NCI-H2171 (cell line): ENCODE results near the gene GRB14.
A peak's percentile ranks its signal among the peaks of the same experiment; 100 is the strongest.
"Not testable (repeated sequence)": the region's sequence is repeated elsewhere in the genome, so short reads cannot be mapped to it uniquely, and the experiment has no call there.

Source experiments
- DNase-seq: peaks from one replicate; lab custom pipeline; 2025; lab: John Stamatoyannopoulos, UW

Gene GRB14

GRCh38 chr2:164558450-164558849, 62.8 kb downstream of the GRB14 start:
- no peak for DNase-seq

- no peak for DNase-seq
These were observed 66.8 kb downstream of the GRB14 start for GRCh38 chr2:164554487-164554886.

- DNase-seq: no peak
These were observed 69.8 kb downstream of the GRB14 start for GRCh38 chr2:164551519-164551918.

- DNase-seq: not testable (repeated sequence)
These were observed 71.6 kb downstream of the GRB14 start for GRCh38 chr2:164549705-164550104.

GRCh38 chr2:164545484-164545883, 75.8 kb downstream of the GRB14 start:
- DNase-seq: no peak

- DNase-seq: peak; percentile 30
These were observed 78.7 kb downstream of the GRB14 start for GRCh38 chr2:164542581-164543021.

- peak; percentile 15 for DNase-seq
These were observed 82.9 kb downstream of the GRB14 start for GRCh38 chr2:164538240-164538866.

- no peak for DNase-seq
These were observed 85.8 kb downstream of the GRB14 start for GRCh38 chr2:164535280-164536025.

- no peak for DNase-seq
These were observed 90.8 kb downstream of the GRB14 start for GRCh38 chr2:164530464-164530863.

GRCh38 chr2:164523726-164524125, 97.6 kb downstream of the GRB14 start:
- DNase-seq: no peak

GRCh38 chr2:164523009-164523408, 98.3 kb downstream of the GRB14 start:
- DNase-seq: no peak

GRCh38 chr2:164522561-164522981, 98.7 kb downstream of the GRB14 start:
- DNase-seq: no peak

- DNase-seq: no peak
These were observed 105.5 kb downstream of the GRB14 start for GRCh38 chr2:164515734-164516133.

GRCh38 chr2:164515030-164515429, 106.3 kb downstream of the GRB14 start:
- no peak for DNase-seq

GRCh38 chr2:164514491-164514890, 106.8 kb downstream of the GRB14 start:
- no peak for DNase-seq

GRCh38 chr2:164512871-164513270, 108.4 kb downstream of the GRB14 start:
- no peak for DNase-seq

- no peak for DNase-seq
These were observed 109.5 kb downstream of the GRB14 start for GRCh38 chr2:164511738-164512137.

- no peak for DNase-seq
These were observed 110.4 kb downstream of the GRB14 start for GRCh38 chr2:164510895-164511294.

- DNase-seq: no peak
These were observed 112.0 kb downstream of the GRB14 start for GRCh38 chr2:164509137-164509877.

GRCh38 chr2:164504253-164504652, 117.0 kb downstream of the GRB14 start:
- DNase-seq: no peak

GRCh38 chr2:164498836-164499235, 122.4 kb downstream of the GRB14 start:
- no peak for DNase-seq

GRCh38 chr2:164496881-164497280, 124.4 kb downstream of the GRB14 start:
- DNase-seq: no peak

- DNase-seq: no peak
These were observed 124.9 kb downstream of the GRB14 start for GRCh38 chr2:164496421-164496820.
